RCC 7860 (cell line): ENCODE data around the gene SCN1B.

Experiments
- DNase-seq: peaks from one replicate; pipeline ENCODE4 v3.0.0-alpha.2; 2015; ENCODE audit warnings: low spot score
- FAIRE-seq: peaks from 2 replicates; lab custom pipeline; 2012; peaks lifted over from hg19 to GRCh38; lab: Jason Lieb, UNC

The SCN1B gene

DNA sequence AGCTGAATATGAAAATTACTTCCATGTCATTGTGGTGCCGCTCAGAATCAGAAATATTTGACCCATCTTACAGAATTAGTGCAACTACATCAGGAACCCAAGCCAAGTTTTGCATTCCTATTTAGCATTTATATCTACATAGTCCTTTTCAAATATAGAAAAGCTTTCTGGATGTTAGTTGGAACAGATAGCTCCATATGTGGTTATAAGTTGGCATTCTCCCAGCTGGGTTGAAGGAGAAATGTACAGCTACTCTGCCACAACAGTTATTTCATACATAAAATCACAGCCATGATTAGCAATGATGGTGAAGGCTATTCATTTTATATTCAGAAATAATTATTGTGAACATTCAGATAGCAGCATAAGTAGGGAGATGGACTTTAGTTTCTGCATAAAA lies 39.4 kb downstream of the SCN1B start:
- FAIRE-seq (no peak), DNase-seq (no peak)

DNA sequence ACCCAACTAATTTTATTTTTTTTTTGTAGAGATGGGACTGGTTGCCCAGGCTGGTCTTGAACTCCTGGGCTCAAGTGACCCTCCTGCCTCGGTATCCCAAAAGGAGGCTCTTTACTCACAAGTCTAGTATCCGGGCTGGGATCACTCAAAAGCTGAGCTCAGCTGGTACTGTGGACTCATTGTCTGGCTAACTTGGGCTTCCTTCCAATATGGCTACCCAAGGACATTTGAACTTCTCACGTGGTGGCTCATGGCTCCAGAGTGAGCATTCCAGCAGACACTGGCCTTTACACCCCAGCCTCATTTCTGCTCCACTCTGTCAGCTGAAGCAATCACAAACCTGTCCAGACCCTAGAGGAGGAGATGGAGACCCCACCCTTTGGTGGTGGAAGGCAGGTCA lies 40.2 kb downstream of the SCN1B start:
- FAIRE-seq, result no peak

DNA sequence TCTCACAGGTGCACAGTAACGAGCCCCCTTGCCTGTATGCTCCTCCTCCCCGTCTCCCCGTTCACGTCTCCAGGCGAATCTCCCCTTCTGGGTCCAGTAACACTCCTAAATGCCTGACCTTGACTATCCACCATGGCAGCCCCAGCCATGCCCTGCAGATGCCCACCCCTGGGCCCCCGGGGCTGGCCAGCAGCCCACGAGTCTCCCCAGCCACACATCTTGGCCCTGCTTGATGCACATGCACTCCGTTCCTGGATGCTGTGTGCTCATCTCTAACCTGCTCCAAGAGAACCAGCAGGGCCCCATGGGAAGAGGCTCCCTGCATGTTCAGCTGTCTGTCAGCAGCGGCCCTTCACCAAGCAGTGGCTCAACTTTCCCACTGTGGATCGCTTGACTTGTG lies 43.2 kb downstream of the SCN1B start:
- DNase-seq (no peak), FAIRE-seq (no peak)

More for the DNA sequence above, 40.2 kb downstream of the SCN1B start:
- DNase-seq, result no peak

DNA sequence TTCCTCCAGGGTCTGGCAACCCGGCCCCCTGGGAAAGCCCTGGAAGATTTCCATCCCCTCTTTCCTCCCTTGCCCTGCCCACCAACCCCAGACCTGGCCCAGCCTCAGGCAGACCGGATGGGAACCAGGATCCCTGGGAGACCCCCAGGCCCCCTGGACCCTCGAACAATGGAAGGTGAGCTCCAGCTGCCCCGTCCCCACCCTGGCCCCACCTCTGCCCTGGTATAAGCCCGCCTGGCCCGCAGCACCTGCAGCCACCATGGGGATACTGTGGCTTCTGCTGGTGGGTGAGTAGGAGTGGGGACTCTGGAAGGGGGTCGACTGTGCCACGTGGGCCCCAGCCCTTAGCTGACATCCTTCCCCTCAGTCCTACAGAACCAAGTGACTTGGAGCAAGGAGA lies 43.7 kb downstream of the SCN1B start:
- no peak for FAIRE-seq
- DNase-seq, result no peak

DNA sequence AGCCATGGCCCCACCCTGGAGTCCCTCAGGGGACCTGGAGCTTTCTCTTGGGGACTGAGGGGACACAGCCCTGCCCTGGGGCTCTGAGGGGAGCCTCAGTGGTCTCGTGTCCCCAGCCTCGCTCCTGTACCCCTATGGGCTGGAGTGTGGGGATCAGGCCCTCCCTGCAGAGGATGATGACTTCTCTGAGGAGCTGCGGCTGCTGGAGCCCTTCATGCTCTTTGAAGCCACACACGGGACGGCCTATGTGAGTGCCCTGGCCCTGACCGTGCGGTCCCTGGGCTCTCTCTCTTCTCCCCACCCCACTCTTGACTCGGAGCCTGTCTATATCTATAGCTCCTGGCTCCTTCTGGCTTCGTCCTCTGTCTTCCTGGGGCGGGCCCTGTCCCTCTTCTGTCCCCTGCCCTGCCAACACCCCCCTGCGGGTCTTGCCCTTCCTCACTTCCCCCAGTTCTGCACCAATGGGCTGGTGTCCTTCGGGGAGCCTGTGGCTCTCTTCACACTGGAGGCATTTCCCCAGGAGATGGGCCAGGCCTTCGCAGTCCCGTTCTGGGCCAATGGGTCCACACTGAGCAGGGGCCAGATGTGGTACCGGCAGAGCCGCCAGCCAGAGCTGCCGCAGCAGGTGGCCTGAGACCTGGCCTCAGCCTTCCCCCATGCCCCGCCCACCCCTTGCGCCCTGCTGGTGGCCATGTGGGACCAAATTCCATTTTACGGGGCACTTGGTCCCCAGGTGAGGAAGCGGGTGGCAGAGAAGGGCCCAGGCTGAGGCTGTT lies 44.3 kb downstream of the SCN1B start:
- DNase-seq (no peak), FAIRE-seq (no peak)

DNA sequence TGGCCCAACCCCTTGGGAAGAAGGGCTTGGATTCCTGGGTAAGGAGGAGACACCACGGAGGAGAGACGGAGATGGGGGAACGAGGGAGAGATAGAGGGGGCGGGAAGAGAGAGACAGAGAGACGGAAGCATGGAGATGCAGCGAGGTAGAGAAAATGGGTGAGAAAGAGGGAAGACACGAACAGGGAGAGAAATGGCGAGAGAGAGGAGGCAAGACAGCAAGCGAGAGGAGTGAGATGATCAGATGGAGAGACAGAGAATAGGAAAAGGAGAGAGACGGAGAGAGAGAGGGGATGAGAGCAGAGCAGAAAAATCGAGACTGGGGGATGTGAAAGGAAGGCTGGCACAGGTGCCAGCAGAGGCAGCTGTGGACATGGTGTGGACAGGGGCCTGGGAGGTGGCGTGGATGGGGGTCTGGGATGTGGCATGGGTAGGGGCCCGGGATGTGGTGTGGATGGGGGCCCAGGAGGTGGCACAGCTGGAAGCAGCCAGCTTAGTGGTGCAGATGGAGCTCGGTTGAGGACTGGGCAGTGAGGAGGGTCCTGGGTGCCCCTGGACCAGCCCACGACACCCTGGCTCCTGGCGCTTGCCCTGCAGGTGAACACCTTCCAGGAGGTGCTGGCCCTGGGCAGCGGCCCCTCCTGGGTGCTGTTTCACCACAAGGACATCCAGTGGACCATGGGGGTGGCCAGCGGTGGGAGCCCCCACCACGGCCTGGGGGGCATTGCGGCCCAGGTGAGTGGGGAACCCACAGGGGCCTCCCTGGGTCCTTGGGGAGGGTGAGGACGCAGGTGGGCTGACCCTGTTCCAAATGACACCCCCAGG lies 45.1 kb downstream of the SCN1B start:
- DNase-seq (no peak), FAIRE-seq (no peak)

DNA sequence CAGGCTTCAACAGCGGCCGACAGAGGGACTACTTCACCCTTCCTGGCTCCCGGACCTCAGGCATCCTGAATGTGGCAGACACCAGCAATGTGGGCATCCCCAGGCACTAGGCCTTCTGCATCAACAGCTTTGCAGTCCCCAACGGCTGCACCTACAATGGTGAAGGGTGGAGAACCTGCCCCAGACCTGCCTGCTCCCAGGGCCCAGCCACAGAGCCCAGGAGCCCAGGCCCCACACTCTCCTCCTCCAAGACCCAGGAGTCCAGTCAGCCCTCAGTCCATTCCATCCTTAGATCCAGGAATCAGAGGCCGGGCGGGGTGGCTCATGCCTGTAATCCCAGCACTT lies 45.7 kb downstream of the SCN1B start:
- FAIRE-seq (no peak), DNase-seq (no peak)

DNA sequence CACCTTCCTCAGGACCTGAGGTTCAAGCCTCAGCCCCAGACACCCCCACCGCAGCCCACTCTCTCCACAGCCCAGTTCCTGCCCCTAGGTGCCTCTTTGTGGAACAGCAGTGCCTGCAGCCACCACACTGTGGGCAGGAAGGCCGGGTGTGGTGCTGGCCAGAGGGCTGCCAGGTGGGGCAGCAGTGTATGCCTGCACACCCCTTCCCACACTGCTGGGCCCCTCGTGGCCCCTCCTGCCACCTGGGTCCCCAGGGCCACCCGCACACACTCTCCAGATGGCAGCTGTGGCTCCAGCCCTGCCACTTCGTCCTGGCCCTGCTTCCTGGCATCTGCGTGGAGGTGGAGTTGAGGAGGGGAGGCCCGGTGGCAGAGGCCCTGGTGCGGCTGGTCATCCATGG lies 46.4 kb downstream of the SCN1B start:
- FAIRE-seq (no peak), DNase-seq (no peak)

DNA sequence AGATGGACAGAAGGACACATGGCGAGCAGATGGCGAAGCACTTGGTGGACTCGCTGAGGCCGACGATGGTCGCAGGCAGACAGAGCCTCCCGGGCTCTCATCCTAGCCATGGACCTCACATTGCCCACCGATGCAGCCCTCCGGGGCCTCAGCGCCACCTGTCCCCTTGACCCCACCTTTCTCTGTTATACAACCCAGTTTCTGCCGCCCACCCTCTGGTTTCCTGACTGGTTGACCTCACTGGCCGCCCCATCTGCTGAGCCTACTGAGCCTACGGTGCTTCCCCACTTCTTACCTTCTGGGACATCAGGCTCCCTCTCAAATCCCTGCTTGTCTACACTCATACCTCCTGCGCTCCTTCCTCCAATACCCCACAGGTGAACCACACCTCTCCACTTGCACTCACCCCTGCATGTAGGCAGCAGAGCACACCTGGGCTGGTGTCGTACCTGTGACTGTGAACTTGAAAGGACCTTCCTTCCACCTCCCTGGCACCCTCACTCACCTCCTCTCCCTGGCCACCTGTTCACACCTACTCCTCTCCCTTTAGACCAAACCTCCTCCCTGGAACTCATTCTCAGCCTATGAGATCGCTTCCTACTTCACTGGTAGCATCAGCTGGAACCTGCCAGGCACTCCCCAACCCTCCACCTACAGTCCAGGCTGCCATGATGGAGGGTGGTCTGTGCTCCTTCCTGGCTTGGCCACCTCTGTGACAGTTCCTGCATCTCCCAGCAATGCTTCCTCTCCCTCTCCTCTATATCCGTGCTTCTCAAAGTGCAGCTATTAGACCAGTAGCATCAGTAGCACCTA lies 47.3 kb downstream of the SCN1B start:
- no peak for FAIRE-seq
- no peak for DNase-seq

DNA sequence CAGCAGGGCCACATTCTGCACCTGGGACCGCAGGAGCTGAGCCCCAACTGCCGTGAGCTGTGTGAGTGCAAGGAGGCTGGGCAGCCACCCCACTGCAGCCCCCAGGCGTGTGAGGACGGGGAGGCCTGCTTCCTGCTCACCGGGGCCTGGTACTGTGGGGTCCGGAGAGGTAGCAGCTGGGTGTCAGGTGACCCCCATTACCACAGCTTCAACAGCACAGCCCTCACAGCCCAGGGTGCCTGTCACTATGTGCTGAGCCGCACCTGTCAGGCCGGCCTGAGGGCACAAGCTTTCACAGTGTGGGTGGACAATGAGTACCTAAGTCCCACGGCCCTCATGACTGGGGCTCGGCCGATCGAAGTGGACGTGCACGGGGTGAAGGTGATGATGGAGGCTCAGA lies 49.6 kb downstream of the SCN1B start:
- FAIRE-seq, result no peak

DNA sequence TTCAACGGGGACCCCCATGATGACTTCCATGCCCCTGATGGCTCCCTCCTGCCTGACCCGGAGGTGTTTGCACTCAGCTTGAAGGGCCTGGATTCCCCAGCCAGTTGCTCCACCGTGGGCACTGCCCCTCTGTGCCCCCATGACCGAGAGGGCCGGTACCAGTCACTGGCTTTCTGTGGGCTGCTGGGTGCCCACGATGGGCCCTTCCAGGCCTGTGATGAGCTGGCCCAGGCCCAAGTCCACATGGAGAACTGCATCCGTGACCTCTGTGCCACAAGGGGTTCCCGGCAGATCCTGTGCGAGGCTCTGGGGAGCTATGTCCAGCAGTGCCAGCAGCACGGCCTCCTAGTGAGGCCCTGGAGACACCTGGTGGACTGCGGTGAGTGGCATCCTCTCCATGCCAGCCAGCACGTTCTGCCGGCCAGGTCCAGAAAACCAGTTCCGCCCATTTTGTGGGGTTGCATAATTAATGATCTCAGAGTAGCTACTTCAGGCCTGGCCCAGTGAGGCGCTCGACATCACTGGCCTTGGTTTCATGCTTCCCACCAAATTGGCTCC lies 50.4 kb downstream of the SCN1B start:
- FAIRE-seq (no peak), DNase-seq (no peak)

More for the DNA sequence above, 49.6 kb downstream of the SCN1B start:
- no peak for DNase-seq

DNA sequence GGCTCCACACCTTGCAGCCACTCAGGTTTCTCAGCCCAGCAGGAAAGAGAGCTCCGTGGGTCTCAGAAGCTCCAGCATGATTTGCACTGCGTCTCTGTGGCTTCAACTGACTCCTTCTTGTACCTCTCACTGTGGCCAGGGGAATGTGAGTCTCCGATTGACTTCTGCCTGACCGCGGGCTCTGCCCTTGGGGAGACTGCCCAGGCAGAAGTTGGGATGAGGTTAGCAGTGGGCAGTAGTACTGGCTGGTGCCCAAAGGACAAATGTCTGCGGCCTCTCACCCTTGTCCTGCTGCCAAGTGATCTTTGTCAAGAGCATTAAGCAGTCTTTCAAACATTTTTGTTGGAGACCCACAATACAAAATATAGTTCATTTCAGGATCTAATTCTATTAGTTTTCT lies 50.9 kb downstream of the SCN1B start:
- no peak for FAIRE-seq
- DNase-seq, result no peak

DNA sequence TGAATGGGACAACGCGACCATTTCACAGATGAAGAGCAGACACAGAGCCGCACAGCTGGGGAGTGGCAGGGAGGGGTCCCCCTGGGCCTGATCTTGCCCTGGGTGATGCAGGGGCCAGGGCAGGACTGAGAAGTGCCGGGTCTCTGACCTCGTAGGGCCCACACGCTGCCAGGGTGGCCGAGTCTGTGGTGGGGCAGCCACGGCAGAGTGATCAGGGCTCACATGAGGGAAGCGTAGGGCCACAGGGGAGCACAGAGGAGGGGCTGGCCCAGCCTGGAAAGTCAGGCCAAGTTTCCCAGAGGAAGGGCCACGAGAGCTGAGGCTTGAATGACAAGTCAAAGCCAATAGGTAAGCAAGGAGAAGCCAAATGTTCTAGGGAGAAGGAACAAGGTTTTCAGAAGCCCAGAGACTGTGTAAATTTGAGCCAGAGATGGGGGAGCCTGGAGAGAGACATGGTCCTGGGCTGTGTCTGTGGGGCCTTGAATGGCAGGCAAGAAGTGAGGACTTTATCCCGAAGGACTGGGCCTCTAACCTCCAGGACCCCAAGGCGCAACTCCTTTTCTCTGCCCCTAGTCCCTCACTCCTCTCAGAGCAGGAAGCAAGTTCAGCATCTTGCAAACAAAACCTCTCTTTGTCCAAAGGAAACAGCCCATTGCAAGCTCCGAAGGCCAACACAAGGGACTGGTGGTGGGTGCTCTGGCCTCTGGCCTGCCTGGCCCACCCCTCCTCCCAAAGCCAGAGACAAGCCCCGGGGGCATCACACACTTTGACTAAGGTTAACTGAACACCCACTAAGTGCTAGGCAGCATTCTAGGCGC lies 53.6 kb downstream of the SCN1B start:
- DNase-seq (no peak), FAIRE-seq (no peak)

DNA sequence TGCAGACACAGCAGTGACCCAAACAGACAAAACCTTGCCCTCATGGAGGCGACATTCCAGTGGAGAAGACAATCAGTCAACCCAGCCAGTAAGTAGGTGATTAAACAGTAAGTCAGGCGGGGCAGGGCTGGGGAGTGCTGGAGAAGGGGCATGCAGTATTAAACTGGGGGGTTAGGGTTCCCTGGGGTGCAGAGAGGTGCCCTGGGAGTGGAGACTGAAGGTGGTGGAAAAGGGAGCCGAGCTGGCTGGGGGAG lies 54.2 kb downstream of the SCN1B start:
- FAIRE-seq (no peak), DNase-seq (no peak)

DNA sequence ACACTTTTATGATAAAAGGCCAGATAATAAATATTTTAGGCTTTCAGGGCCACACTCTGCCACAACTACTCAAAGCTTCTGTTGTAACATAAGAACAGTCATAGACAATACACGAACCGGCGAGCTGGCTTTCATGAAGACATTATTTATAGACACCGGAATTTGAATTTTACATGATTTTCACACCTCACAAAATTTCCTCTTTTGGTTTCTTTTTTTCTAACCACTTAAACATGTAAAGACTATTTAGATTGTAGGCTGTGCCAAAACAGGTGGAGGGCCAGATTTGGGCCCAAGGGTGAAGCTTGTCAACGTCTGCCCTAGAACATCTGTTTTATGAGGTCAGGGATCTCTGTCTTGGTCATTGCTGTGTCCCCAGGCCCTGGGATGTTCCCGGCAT lies 55.7 kb downstream of the SCN1B start:
- DNase-seq (no peak), FAIRE-seq (no peak)

DNA sequence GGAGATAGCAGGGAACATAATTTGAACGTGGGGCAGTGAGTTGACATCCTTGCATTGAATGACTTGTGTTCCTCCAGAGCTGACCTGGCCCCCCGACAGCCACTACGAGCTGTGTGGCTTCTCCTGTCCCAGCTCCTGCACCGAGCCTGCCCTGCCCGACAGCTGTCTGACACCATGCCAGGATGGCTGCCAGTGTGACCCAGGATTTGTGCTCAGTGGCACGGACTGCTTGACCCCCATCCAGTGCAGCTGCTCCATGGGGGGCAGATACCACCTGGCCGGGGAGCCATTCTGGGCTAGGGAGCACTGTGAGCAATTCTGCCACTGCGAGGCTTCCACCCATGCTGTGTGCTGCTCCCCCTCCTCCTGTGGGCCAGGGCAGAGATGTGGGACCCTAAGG lies 56.2 kb downstream of the SCN1B start:
- FAIRE-seq (no peak), DNase-seq (no peak)

DNA sequence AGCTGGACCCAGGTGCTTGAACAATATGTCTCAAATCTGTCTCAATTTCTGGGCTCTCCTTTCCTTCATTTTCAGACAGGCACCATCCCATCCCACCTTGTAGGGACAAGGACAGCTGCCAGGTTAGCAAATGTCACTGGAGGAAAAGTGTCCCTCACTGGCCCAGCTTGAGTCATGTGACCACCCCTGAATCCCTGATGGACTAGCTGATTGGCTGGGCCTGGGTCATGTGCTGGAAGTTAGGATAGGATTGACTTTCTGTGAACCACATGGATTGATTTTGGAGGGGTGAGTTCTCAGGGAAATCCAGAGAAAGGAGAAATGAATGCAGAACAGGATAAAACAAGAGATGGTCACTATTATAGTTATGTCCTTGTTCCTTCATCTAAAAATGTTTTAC lies 57.1 kb downstream of the SCN1B start:
- no peak for DNase-seq
- no peak for FAIRE-seq

DNA sequence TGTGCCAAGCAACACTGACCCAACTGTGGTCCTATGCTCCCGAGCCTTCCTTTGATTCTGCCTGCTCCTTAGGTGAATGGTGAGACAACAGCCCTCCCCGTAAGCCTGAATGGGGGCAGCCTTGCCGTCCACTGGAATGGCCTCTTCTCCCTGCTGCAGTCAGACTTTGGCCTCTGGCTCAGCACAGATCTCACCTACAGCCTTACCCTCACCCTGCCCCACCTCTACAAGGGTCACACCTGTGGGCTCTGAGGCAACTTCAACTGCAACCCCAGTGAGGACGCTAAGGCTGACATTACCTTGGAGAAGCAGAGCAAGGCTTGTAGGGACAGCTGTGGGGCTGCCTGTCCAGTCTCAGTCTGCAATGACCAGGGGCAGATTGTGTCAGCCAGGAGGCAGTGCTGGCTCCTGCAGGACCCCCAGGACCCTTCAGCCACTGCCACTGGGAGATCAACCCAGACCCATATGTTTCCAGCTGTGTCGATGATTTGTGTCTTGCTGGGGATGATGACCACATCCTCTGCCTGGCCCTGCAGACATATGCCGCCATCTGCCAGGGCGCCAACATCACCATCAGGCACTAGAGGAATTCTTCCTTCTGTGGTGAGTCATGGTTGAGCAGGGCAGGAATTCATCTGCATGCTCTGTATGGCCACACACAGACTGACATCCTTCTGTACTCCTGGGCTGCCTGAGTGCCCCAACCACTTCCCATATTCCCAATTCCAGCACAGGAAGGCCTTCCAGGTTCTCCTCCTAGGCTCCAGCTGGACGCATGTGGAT lies 58.1 kb downstream of the SCN1B start:
- peak; percentile 52 for FAIRE-seq
- peak; percentile 71 for DNase-seq

DNA sequence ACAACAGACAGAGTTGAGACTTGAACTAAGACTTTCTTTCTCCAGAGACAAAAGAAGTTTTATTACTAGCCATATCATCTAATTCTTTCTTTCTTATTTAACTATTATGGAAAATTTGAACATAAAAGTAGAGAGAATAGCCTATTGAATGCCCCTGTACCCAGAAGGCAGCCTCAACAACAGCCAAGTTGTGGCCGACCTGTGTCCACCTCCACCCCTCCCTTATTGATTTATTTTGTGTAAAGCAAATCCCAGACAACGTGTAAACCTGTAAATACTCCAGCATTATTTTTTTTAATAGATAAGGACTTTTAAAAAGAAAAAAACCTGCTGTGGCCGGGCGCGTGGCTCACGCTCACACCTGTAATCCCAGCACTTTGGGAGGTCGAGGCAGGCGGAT lies 59.3 kb downstream of the SCN1B start:
- no peak for FAIRE-seq
- no peak for DNase-seq
